ENCODE measurements around the gene MAP9. TPM values are rescaled to one million over a fixed set of nuclear protein-coding genes. Genes with fewer than 3 reads are reported as not detected.

Gene MAP9
- total and polyA plus RNA-seq, 2 of the 4 experiments (the other 2 are of a cell fraction), result 4.0 to 6.6 TPM

DNA sequence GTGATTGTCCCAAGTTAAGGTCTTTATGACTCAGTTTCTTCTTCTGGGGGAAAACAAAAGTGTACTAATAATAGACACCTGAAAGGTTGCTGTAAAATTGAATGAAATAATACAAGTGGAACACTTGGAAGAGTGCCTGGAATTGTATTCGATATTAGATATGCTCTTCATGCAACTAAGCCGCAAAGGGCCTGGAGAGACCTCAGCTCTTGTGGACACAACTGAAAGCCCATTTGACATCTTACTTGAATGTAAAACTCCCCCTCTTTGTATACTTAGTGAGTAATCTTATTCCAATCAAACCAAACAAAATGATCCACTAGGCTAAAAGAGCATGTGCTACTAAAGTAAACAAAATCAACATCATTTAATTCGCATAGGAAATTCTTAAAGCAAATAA is 511 bp upstream of the MAP9 start:
- H3K36me3 ChIP-seq (ENCODE audit: control insufficient read depth, insufficient read depth, low read length), result peaks cover 2% of the 10 kb centered on the region; the same call in 1 of the 2 replicates
- no peak overlapping the region for H3K23ac ChIP-seq (ENCODE audit: low read depth, low read length)
- H3K27ac ChIP-seq (ENCODE audit: insufficient read depth, low read length), result no peak overlapping the region
- no peak overlapping the region for H3K18ac ChIP-seq (ENCODE audit: low read depth, low read length)
- H2AFZ ChIP-seq (replicated peaks; ENCODE audit: low read length, poor library complexity), result peak overlapping the region; percentile 92
- no peak overlapping the region for H3K4me3 ChIP-seq (ENCODE audit: insufficient read depth, low read depth, low read length)
- no peak overlapping the region for H3K4ac ChIP-seq (ENCODE audit: low read depth, low read length)
- TF ChIP-seq CHD1 (IDR thresholded peaks at IDR 0.05; ENCODE audit: low read depth, low read length) (no peak), POLR2A (IDR thresholded peaks at IDR 0.05; ENCODE audit: low read depth, low read length) (no peak), CTCF (conservative IDR thresholded peaks at IDR 0.05; ENCODE audit: low read depth, low read length) (no peak), RCOR1 (IDR thresholded peaks at IDR 0.05; ENCODE audit: insufficient replicate concordance, low read length) (no peak), SMC3 (IDR thresholded peaks at IDR 0.05; ENCODE audit: low read depth, low read length) (no peak), NFE2L2 (IDR thresholded peaks at IDR 0.05; ENCODE audit: low read depth, low read length) (no peak), RAD21 (IDR thresholded peaks at IDR 0.05; ENCODE audit: low read length) (no peak), BHLHE40 (IDR thresholded peaks at IDR 0.05; ENCODE audit: low read depth, low read length) (no peak), RFX5 (IDR thresholded peaks at IDR 0.05; ENCODE audit: low read depth, low read length) (no peak), MXI1 (IDR thresholded peaks at IDR 0.05; ENCODE audit: borderline replicate concordance, low read depth, low read length) (no peak), FOS (IDR thresholded peaks at IDR 0.05; ENCODE audit: low read depth, low read length) (no peak), MAFK (IDR thresholded peaks at IDR 0.05; ENCODE audit: low read depth, low read length) (no peak), MAZ (IDR thresholded peaks at IDR 0.05; ENCODE audit: borderline replicate concordance, low read depth, low read length) (no peak), USF2 (IDR thresholded peaks at IDR 0.05; ENCODE audit: low read depth, low read length) (no peak), CEBPB (IDR thresholded peaks at IDR 0.05; ENCODE audit: low read depth, low read length) (no peak)
- TF ChIP-seq, protein P1, sequence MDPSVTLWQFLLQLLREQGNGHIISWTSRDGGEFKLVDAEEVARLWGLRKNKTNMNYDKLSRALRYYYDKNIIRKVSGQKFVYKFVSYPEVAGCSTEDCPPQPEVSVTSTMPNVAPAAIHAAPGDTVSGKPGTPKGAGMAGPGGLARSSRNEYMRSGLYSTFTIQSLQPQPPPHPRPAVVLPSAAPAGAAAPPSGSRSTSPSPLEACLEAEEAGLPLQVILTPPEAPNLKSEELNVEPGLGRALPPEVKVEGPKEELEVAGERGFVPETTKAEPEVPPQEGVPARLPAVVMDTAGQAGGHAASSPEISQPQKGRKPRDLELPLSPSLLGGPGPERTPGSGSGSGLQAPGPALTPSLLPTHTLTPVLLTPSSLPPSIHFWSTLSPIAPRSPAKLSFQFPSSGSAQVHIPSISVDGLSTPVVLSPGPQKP (IDR thresholded peaks at IDR 0.05; ENCODE audit: borderline replicate concordance, low read depth, low read length), result no peak
- H3K56ac ChIP-seq (ENCODE audit: extremely low read depth, insufficient read depth, low read length), result no peak overlapping the region
- peak overlapping the region; percentile 30 to 89; a peak in 3 of 4 replicates for H4K8ac ChIP-seq (ENCODE audit: low read depth in 2 of 2, low read length in 2 of 2)
- dilution Hi-C loops (cut with HindIII; ENCODE audit: low sequenced_read_pairs, unreplicated experiment) (no loop called here), in situ Hi-C loops (cut with MboI; ENCODE audit: low sequenced_read_pairs) (loop anchor here (10.0 kb wide), 1 partner anchor 392 kb away; no protein-coding TSS in a partner anchor), intact Hi-C loops (cut with micrococcal nuclease) (no loop called here)
- H3K27me3 ChIP-seq (ENCODE audit: control insufficient read depth, insufficient read depth, low read length), result no peaks in the 10 kb centered on the region; the same call in 1 of the 2 replicates
- ChIA-PET POLR2A (ENCODE audit: unreplicated experiment) (no interaction called here), CTCF (interaction anchor here (0.5 kb wide), 1 partner anchor 14 kb away, joined by 3 read pairs; no protein-coding TSS in a partner anchor)
- H2BK5ac ChIP-seq (ENCODE audit: low read depth, low read length, poor library complexity, severe bottlenecking), result no peak overlapping the region
- no peak overlapping the region for H2BK15ac ChIP-seq (ENCODE audit: low read depth, low read length)
- H3K9ac ChIP-seq (ENCODE audit: low read depth, low read length), result no peak overlapping the region
- H4K91ac ChIP-seq (ENCODE audit: insufficient read depth, low read depth, low read length), result no peak overlapping the region
- ATAC-seq (ENCODE audit: low read depth) (no peak), DNase-seq (peak; percentile 15)
- H3K79me1 ChIP-seq (ENCODE audit: low read depth in 1 of 2, low read length in 2 of 2), result no peaks in the 10 kb centered on the region
- H3K9me3 ChIP-seq (ENCODE audit: control insufficient read depth, insufficient read depth, low read length), result no peaks in the 10 kb centered on the region
- no peaks in the 10 kb centered on the region for H4K20me1 ChIP-seq (ENCODE audit: insufficient read depth, low read length)
- no CpG with 5 or more reads among the region's 3 CpGs for WGBS, 2 experiments (ENCODE audit: extremely low coverage in 2 of 2, insufficient read length in 1 of 2)
- H3K4me2 ChIP-seq (ENCODE audit: low read depth, low read length), result no peak overlapping the region; the same call in 1 of the 2 replicates
- H2BK120ac ChIP-seq (ENCODE audit: low read depth, low read length), result no peak overlapping the region
- no TSS peak for BruUV-seq (replicated peaks)
- H3K4me1 ChIP-seq (ENCODE audit: control insufficient read depth, insufficient read depth, low read length), result no peaks in the 10 kb centered on the region
- H3K14ac ChIP-seq (replicated peaks; ENCODE audit: low read depth, low read length), result no peak overlapping the region
- H3K9me1 ChIP-seq (ENCODE audit: insufficient read depth, low read length), result peaks cover 2% of the 10 kb centered on the region; the same call in 1 of the 2 replicates
- H2AK5ac ChIP-seq (ENCODE audit: low read depth, low read length), result no peak overlapping the region
- no peak overlapping the region for H2AK9ac ChIP-seq (replicated peaks; ENCODE audit: low read depth, low read length, poor library complexity)
- H4K5ac ChIP-seq (ENCODE audit: low read depth, low read length), result peak overlapping the region; percentile 96
- no peak overlapping the region for H2BK20ac ChIP-seq (ENCODE audit: low read depth, low read length)
